Right lobe of liver (tissue), 6 donors: ENCODE data around the gene EXOC2. TPM values are rescaled to one million over a fixed set of nuclear protein-coding genes. Genes with fewer than 3 reads are reported as not detected.

Experiments used
- ATAC-seq, 4 donors: fragments of 200-7000 bp; cut with Tn5 transposase; one replicate each; pipeline ENCODE4 v1.9.1; 2020; ENCODE audit warnings: mild to moderate bottlenecking in 4 of 4, moderate library complexity in 4 of 4
- DNase-seq, 3 donors: peaks; one replicate each; pipeline ENCODE4 v3.0.0-alpha.2; 2020
- H3K27ac ChIP-seq, 3 donors: fragments of 200-600 bp; one replicate each; pipeline ENCODE4 v1.8.0; 2022
- H3K27me3 ChIP-seq, 2 donors: fragments of 200-600 bp; one replicate each; pipeline ENCODE4 v1.8.0; 2022
- H3K36me3 ChIP-seq, 4 donors: fragments of 200-600 bp; sonication (generic) in 1 of 4; one replicate each; pipeline versions ENCODE4 v1.5.1 to v1.8.0; 2017 to 2022; ENCODE audit warnings: control low read depth in 1 of 4
- H3K4me1 ChIP-seq, 4 donors: fragments of 200-600 bp; sonication (generic) in 1 of 4; one replicate each; pipeline versions ENCODE4 v1.5.1 to v1.8.0; 2017 to 2022; ENCODE audit warnings: control low read depth in 1 of 4
- H3K4me3 ChIP-seq, 3 donors: fragments of 200-600 bp; one replicate each; pipeline ENCODE4 v1.8.0; 2022
- H3K9me3 ChIP-seq, 4 donors: fragments of 200-600 bp; sonication (generic) in 1 of 4; one replicate each; pipeline versions ENCODE4 v1.5.1 to v1.8.0; 2017 to 2022; ENCODE audit warnings: control low read depth in 1 of 4
- CTCF ChIP-seq, 4 donors: fragments of 200-600 bp in 3 of 4; fragments of 450-650 bp in 1 of 4; IDR thresholded peaks; one replicate each; pipeline versions ENCODE4 v1.5.1 to v1.8.0; 2016 to 2022; ENCODE audit warnings: antibody characterized with exemption in 4 of 4, mild to moderate bottlenecking in 2 of 4
- POLR2A ChIP-seq: fragments of 450-650 bp; IDR thresholded peaks from one replicate; pipeline ENCODE4 v1.6.1; 2017; ENCODE audit warnings: antibody characterized with exemption, mild to moderate bottlenecking
- WGBS: methylation state at CpG from one replicate; pipeline ENCODE4 v1.1.6; 2018; ENCODE audit warnings: low coverage, low lambda C conversion rate; ENCODE audit not compliant: insufficient coverage; ENCODE audit errors: missing lambda C conversion rate; 5-methylcytosine and 5-hydroxymethylcytosine counted together
- intact Hi-C, 2 donors: fragments of 100-400 bp; cut with DNase I; formaldehyde crosslinking; loops; one replicate each; pipeline versions ENCODE4 v1.11.2 to v1.14.1; 2022
- total RNA-seq, 6 experiments: library from RNA; depleted of rRNA in 2 of 6; stranded (reverse); fragments of >200 nt in 2 of 6; fragmentation: NEBNext Ultra II Directional in 3 of 6; extraction: Animal tissue kit (Norgen Biotek cat#: 25700) in 3 of 6; gene quantifications; one replicate each; pipeline versions ENCODE4 v1.1.0 to v1.2.4, GENCODE V29; 2016 to 2023
- donor health status: DM: no; HTN: yes; CAD: no.
- donor health status: DM: no; HTN: no; CAD: no.
- donor health status: DM: no; HTN: no; CAD: no.
- donor health status: DM: no; HTN: yes; CAD: no.
- donor health status: DM: no; HTN: yes; CAD: no.

EXOC2 gene
- total RNA-seq, 6 experiments from 2014 or later, result 7.1 to 12.8 (median 10.5) TPM

GRCh38 chr6:586553-586952 is 106.4 kb downstream of the EXOC2 start:
- Histone ChIP-seq H3K27me3 (no peaks in the 10 kb centered on the region), H3K27ac (no peak overlapping the region), H3K4me1 (peaks cover 0 to 10% (median 0%) of the 10 kb centered on the region in 4 donors), H3K36me3 (no peaks in the 10 kb centered on the region), H3K9me3 (no peaks in the 10 kb centered on the region), H3K4me3 (no peak overlapping the region)
- ATAC-seq, result peak; percentile 75 to 88 (median 86)
- TF ChIP-seq POLR2A (no peak), CTCF (IDR thresholded peaks at IDR 0.05) (no peak)
- intact Hi-C loops, result no loop called here
- no peak for DNase-seq
- whole genome bisulfite sequencing, result 15% methylated on average over 2 of the region's 7 CpGs

- no peaks in the 10 kb centered on the region for H3K36me3 ChIP-seq
- WGBS, result 88% methylated on average over 5 of the region's 6 CpGs
- no peak overlapping the region for H3K27ac ChIP-seq
- intact Hi-C loops, result no loop called here
- no peak for TF ChIP-seq POLR2A
- TF ChIP-seq CTCF (IDR thresholded peaks at IDR 0.05), result no peak
- no peak overlapping the region for H3K4me3 ChIP-seq
- no peaks in the 10 kb centered on the region for H3K27me3 ChIP-seq
- peaks cover 0 to 10% (median 0%) of the 10 kb centered on the region in 4 donors for H3K4me1 ChIP-seq
- H3K9me3 ChIP-seq, result no peaks in the 10 kb centered on the region
- no peak for DNase-seq
- no peak for ATAC-seq
These were observed 109.3 kb downstream of the EXOC2 start for GRCh38 chr6:583635-584034.

- no peak overlapping the region for H3K27ac ChIP-seq
- intact Hi-C loops, result no loop called here
- 69% methylated on average over 1 of the region's 1 CpG for WGBS
- H3K4me1 ChIP-seq, result peaks cover 0 to 10% (median 0%) of the 10 kb centered on the region in 4 donors
- no peaks in the 10 kb centered on the region for H3K36me3 ChIP-seq
- no peaks in the 10 kb centered on the region for H3K27me3 ChIP-seq
- ATAC-seq, result no peak
- DNase-seq, result no peak
- H3K9me3 ChIP-seq, result no peaks in the 10 kb centered on the region
- H3K4me3 ChIP-seq, result no peak overlapping the region
- no peak for TF ChIP-seq CTCF (IDR thresholded peaks at IDR 0.05)
- TF ChIP-seq POLR2A, result no peak
These were observed 109.8 kb downstream of the EXOC2 start for GRCh38 chr6:583116-583515.

- TF ChIP-seq POLR2A, result no peak
- TF ChIP-seq CTCF (IDR thresholded peaks at IDR 0.05), result no peak
- no peak overlapping the region for H3K27ac ChIP-seq
- no peaks in the 10 kb centered on the region for H3K9me3 ChIP-seq
- no peak overlapping the region for H3K4me3 ChIP-seq
- 94% methylated on average over 8 of the region's 12 CpGs for WGBS
- no peaks in the 10 kb centered on the region for H3K36me3 ChIP-seq
- peaks cover 0 to 10% (median 0%) of the 10 kb centered on the region in 4 donors for H3K4me1 ChIP-seq
- intact Hi-C loops, result no loop called here
- ATAC-seq (no peak), DNase-seq (no peak)
- no peaks in the 10 kb centered on the region for H3K27me3 ChIP-seq
These were observed 110.6 kb downstream of the EXOC2 start for GRCh38 chr6:582370-582769.

- intact Hi-C loops, result no loop called here
- Histone ChIP-seq H3K36me3 (no peaks in the 10 kb centered on the region), H3K27ac (no peak overlapping the region), H3K9me3 (no peaks in the 10 kb centered on the region), H3K27me3 (no peaks in the 10 kb centered on the region), H3K4me1 (no peaks in the 10 kb centered on the region), H3K4me3 (no peak overlapping the region)
- TF ChIP-seq POLR2A, result no peak
- TF ChIP-seq CTCF (IDR thresholded peaks at IDR 0.05), result no peak
- 97% methylated on average over 4 of the region's 5 CpGs for WGBS
- DNase-seq (no peak), ATAC-seq (no peak)
These were observed 113.6 kb downstream of the EXOC2 start for GRCh38 chr6:579339-579738.
